Calu3 (cell line): ENCODE measurements around the gene CNKSR3. TPM values are rescaled to one million over a fixed set of nuclear protein-coding genes. Genes with fewer than 3 reads are reported as not detected.
A peak's percentile ranks its signal among the peaks of the same experiment; 100 is the strongest.

Experiments
- BruUV-seq: library from RNA; stranded (reverse); fragments of 400-500 nt; replicated peaks from 2 replicates; lab custom pipeline; 2021; lab: Mats Ljungman, UMichigan
- CTCF ChIA-PET: fragments of 300-600 bp; sonication (Branson Sonifier 250); formaldehyde crosslinking; loops from one replicate; lab custom pipeline; 2022; ENCODE audit warnings: antibody characterized with exemption; lab: Charles Lee
- DNase-seq: peaks from one replicate; pipeline ENCODE4 v3.0.0; 2022
- H3K27ac Mint-ChIP-seq: one replicate; pipeline ENCODE4 v1.8.0; 2022; ENCODE audit warnings: mixed read lengths; ENCODE audit not compliant: unreplicated experiment
- H3K27me3 Mint-ChIP-seq: one replicate; pipeline ENCODE4 v1.8.0; 2022; ENCODE audit warnings: mixed read lengths; ENCODE audit not compliant: unreplicated experiment
- H3K36me3 Mint-ChIP-seq: one replicate; pipeline ENCODE4 v1.8.0; 2022; ENCODE audit warnings: mild to moderate bottlenecking, moderate library complexity, mixed read lengths; ENCODE audit not compliant: insufficient read depth, unreplicated experiment
- H3K4me1 Mint-ChIP-seq: one replicate; pipeline ENCODE4 v1.8.0; 2022; ENCODE audit warnings: mild to moderate bottlenecking, low read depth, mixed read lengths; ENCODE audit not compliant: unreplicated experiment
- H3K4me3 Mint-ChIP-seq: one replicate; pipeline ENCODE4 v1.8.0; 2022; ENCODE audit warnings: mild to moderate bottlenecking, low read depth, moderate library complexity, mixed read lengths; ENCODE audit not compliant: unreplicated experiment
- H3K9me3 Mint-ChIP-seq: one replicate; pipeline ENCODE4 v1.8.0; 2022; ENCODE audit warnings: low read depth, mixed read lengths; ENCODE audit not compliant: unreplicated experiment
- CTCF ChIP-seq: fragments of 200-600 bp; IDR thresholded peaks from one replicate; pipeline ENCODE4 v1.8.0; 2022; ENCODE audit warnings: antibody characterized with exemption; ENCODE audit not compliant: unreplicated experiment
- intact Hi-C: fragments of 100-400 bp; cut with micrococcal nuclease; formaldehyde crosslinking; loops from one replicate; pipeline ENCODE4 v1.10.0; 2022; ENCODE audit not compliant: unreplicated experiment
- total RNA-seq: library from RNA; stranded (reverse); gene quantifications from 2 replicates; pipeline ENCODE4 v1.2.3, GENCODE V29; 2022

The CNKSR3 gene
- total RNA-seq, 1 experiment from 2014 or later: 4.0 TPM

DNA sequence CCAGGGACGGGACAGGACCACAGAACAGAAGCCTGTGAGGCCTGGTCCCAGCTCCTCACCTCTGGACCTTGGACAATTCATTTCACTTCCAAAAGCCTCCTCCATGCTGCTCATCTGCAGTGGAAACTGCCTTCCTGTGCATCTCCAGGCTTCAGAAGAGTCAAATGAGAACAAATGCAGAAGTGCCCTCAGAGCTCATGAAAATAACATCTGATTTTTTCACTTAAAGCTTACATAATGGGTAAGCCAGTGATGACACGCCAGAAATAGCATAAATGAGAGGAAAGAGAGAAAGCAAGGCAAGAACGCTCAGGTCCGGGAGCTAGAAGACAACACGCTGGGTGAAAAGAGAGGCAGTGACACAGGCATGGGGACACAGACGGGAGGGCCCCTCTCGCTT is 7.9 kb downstream of the CNKSR3 start:
- no TSS peak for BruUV-seq
- H3K4me1 Mint-ChIP-seq: peaks cover 25% of the 10 kb centered on the region
- no peaks in the 10 kb centered on the region for H3K9me3 Mint-ChIP-seq
- H3K36me3 Mint-ChIP-seq: no peaks in the 10 kb centered on the region
- no peaks in the 10 kb centered on the region for H3K27me3 Mint-ChIP-seq
- TF ChIP-seq CTCF: no peak
- no peak overlapping the region for H3K27ac Mint-ChIP-seq
- CTCF ChIA-PET: no interaction called here
- no peak overlapping the region for H3K4me3 Mint-ChIP-seq
- intact Hi-C loops: loop anchor here (10.0 kb wide), 1 partner anchor 142 kb away; no protein-coding TSS in a partner anchor
- no peak for DNase-seq

- H3K27me3 Mint-ChIP-seq: no peaks in the 10 kb centered on the region
- CTCF ChIA-PET: no interaction called here
- no peak for TF ChIP-seq CTCF
- H3K4me1 Mint-ChIP-seq: peaks cover 20% of the 10 kb centered on the region
- no peak for DNase-seq
- intact Hi-C loops: loop anchor here (10.0 kb wide), 1 partner anchor 143 kb away; no protein-coding TSS in a partner anchor
- H3K9me3 Mint-ChIP-seq: no peaks in the 10 kb centered on the region
- no peak overlapping the region for H3K4me3 Mint-ChIP-seq
- H3K27ac Mint-ChIP-seq: no peak overlapping the region
- H3K36me3 Mint-ChIP-seq: no peaks in the 10 kb centered on the region
- no TSS peak for BruUV-seq
Observed at GRCh38 chr6:154501578-154501868, 9.0 kb downstream of the CNKSR3 start.

- Mint-ChIP-seq H3K9me3 (no peaks in the 10 kb centered on the region), H3K4me1 (peaks cover 15% of the 10 kb centered on the region), H3K36me3 (no peaks in the 10 kb centered on the region), H3K27ac (no peak overlapping the region), H3K27me3 (no peaks in the 10 kb centered on the region), H3K4me3 (no peak overlapping the region)
- peak; percentile 13 for TF ChIP-seq CTCF
- CTCF ChIA-PET: no interaction called here
- intact Hi-C loops: loop anchor here (10.0 kb wide), 1 partner anchor 144 kb away; no protein-coding TSS in a partner anchor
- DNase-seq: no peak
- no TSS peak for BruUV-seq
Observed at GRCh38 chr6:154500769-154501577, 9.5 kb downstream of the CNKSR3 start.

DNA sequence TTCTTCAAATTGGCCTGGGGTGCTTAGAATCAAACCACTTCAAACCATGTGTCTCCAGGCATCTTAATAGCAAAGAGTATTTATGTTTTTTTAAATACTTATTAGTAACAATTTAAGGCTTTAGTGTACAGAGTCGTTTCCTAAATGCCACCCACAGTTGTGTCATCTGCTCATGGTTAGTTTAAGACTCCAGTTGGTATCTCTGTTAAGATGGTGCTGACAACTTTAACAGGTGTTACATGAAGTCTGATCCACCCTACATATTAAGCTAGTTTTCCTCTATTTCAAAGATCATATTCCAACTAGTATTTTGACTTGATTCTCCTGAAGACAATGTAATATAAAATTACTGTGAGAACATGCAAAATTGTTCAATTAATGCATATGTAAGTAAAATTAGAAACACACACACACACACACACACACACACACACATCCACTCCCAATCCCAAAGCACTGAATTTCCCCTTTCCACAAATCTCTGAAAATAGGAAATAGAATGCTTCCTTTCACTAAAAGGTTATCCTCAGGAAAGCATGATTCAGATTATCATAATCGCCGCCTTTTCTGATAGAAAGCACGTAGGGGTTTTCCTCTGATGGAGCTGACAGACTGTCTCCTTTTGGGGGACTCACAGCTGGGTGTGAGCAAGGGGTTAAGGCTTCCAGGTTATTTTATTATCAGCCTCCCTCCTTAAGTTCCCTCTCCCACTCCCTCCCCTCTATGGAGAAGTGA is 10.5 kb downstream of the CNKSR3 start:
- TF ChIP-seq CTCF: no peak
- Mint-ChIP-seq H3K27me3 (no peaks in the 10 kb centered on the region), H3K4me3 (no peak overlapping the region), H3K4me1 (peaks cover 12% of the 10 kb centered on the region), H3K27ac (no peak overlapping the region), H3K36me3 (no peaks in the 10 kb centered on the region), H3K9me3 (no peaks in the 10 kb centered on the region)
- no peak for DNase-seq
- no TSS peak for BruUV-seq
- intact Hi-C loops: loop anchor here (10.0 kb wide), 1 partner anchor 145 kb away; no protein-coding TSS in a partner anchor
- CTCF ChIA-PET: interaction anchor here (0.6 kb wide), 1 partner anchor 219 kb away, joined by 4 read pairs; no protein-coding TSS in a partner anchor
